GM12892 (cell line): Measurements from ENCODE around the gene MRLN.

ENCODE experiments used
- POLR2A ChIP-seq: IDR thresholded peaks from 2 replicates; pipeline ENCODE4 v1.6.1; 2011; ENCODE audit warnings: low read depth, low read length, control low read depth
- POLR2AphosphoS5 ChIP-seq: IDR thresholded peaks from 2 replicates; pipeline ENCODE4 v1.6.1; 2011; ENCODE audit warnings: low read depth, low read length, control low read depth
- TAF1 ChIP-seq: IDR thresholded peaks from 2 replicates; pipeline ENCODE4 v1.6.1; 2011; ENCODE audit warnings: low read depth, mild to moderate bottlenecking, control low read depth, low read length, borderline replicate concordance

GRCh38 chr10:59735296-59735695 is 18.0 kb downstream of the MRLN start:
- TF ChIP-seq POLR2A (no peak), TAF1 (no peak), POLR2AphosphoS5 (no peak)
